Measurements from ENCODE around the gene SYT15. TPM values are rescaled to one million over a fixed set of nuclear protein-coding genes. Genes with fewer than 3 reads are reported as not detected.
"Not testable (repeated sequence)": the region's sequence is repeated elsewhere in the genome, so short reads cannot be mapped to it uniquely, and the experiment has no call there.

The SYT15 gene
- total RNA-seq, 8 experiments from 2014 or later: 0.50 to 3.5 (median 0.70) TPM

DNA sequence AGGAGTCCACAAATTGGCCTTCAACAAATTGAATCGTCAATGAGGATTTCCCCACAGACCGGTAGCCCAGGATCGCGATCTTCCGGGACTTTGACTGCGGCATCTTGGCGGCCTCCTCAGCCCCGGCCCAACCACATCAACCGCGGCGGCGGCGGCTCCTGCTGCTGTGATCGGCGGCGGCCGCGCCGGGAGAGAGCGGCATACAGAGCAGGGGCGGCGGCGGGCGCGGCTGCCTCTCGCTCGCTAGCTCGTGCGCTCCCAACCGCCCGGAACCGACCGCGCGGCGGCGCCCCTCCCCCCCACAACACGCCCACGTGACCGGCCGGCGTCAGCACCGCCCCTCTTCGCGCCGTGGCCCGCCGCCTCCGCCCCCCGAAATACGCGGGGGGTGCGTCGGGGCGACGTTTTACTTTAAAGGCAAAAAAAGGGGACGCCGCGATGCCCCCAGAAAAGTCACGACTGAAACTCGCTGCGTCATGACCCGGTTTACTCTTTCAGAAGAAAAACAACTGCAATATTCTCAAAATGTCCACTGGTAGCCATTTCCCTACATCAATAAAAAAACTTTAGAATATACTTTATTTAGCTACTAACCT, 56.5 kb downstream of the SYT15 start:
- in situ Hi-C loops (cut with MboI; ENCODE audit: low pct_unique_long_range_greater_than_20kb in 2 of 9, low sequenced_read_pairs in 9 of 9, unreplicated experiment in 9 of 9); H3K4me1 ChIP-seq (replicated peaks in 1 of 2); H3K27ac ChIP-seq: not testable (repeated sequence)
- no CpG with 5 or more reads among the region's 63 CpGs for WGBS, 10 experiments
- peak overlapping the region; percentile 35 to 51 (median 39) for H3K4me3 ChIP-seq
- ATAC-seq (replicated peaks in 6 of 8): peak; percentile 86 to 98 (median 96)

DNA sequence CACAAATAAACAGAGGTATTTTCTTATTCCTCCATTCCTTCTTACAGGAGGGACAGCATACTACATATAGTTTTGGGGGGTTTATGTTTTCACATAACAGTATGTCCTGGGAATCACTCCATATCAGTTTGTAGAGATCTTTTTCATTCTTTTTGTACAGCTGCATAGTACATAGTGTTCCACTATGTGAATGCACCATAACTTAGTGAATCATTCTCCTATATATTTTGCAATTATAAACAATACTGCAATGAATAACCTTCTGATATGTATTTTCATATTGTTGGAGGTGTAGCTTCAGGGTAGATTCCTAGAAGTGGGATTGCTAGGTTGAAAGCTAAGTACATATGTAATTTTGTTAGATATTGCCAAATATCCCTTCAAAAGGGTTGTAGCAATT, 61.1 kb downstream of the SYT15 start:
- H3K4me1 ChIP-seq (replicated peaks in 1 of 2); H3K27ac ChIP-seq; H3K4me3 ChIP-seq; in situ Hi-C loops (cut with MboI; ENCODE audit: low pct_unique_long_range_greater_than_20kb in 2 of 9, low sequenced_read_pairs in 9 of 9, unreplicated experiment in 9 of 9): not testable (repeated sequence)
- peak in 2 of 8 experiments; percentile 6 to 72 for ATAC-seq (replicated peaks in 6 of 8)

Other genes with a start within 250 kb of the SYT15 start
- gene ANXA8L1, start 203.4 kb upstream of the SYT15 start, total RNA-seq: 1 to 10 TPM in 1 of 8 experiments, under 1 TPM in 2, not detected in 5; 0.14 to 1.4 (median 0.76) TPM
- 1 to 10 TPM in 2 of 8 experiments, under 1 TPM in 4, not detected in 2; 0.13 to 2.4 (median 0.53) TPM for gene NPY4R, start 113.2 kb upstream of the SYT15 start, total RNA-seq
- 1 to 10 TPM in 5 of 8 experiments, under 1 TPM in 2, not detected in 1; 0.36 to 2.2 (median 1.2) TPM for gene GPRIN2, start 22.5 kb upstream of the SYT15 start, total RNA-seq